ENCODE data around the gene PTPRN.
A peak's percentile ranks its signal among the peaks of the same experiment; 100 is the strongest.

Gene PTPRN

GRCh38 chr2:219245148-219245898 is 63.9 kb downstream of the PTPRN start, which contains the start of the genes GLB1L and STK16:
Gene GLB1L, minus strand, starts transcription at chr2:219245444. Its CDS starts 1,871 bp downstream, at chr2:219243573.
Gene STK16, plus strand, starts transcription at chr2:219245479. Its CDS starts 521 bp downstream, at chr2:219246000.
- DNase-seq (ENCODE audit: low spot score), result peak; percentile 86

GRCh38 chr2:219244789-219245147 is 64.4 kb downstream of the PTPRN start:
- DNase-seq (ENCODE audit: low spot score), result no peak

GRCh38 chr2:219243291-219243761 is 65.9 kb downstream of the PTPRN start:
- DNase-seq (ENCODE audit: low spot score), result no peak

All from pons (tissue), 1 donor.